WTC11 (cell line): ENCODE results near the gene OR2G2. TPM values are rescaled to one million over a fixed set of nuclear protein-coding genes. Genes with fewer than 3 reads are reported as not detected.

Source experiments
- ATAC-seq: fragments of 200-7000 bp; cut with Tn5 transposase; 2 replicates; pipeline ENCODE4 v1.10.0; 2021; ENCODE audit warnings: mild to moderate bottlenecking, moderate library complexity
- CTCF ChIA-PET: fragments of 300-600 bp; sonication (Branson Sonifier 250); formaldehyde crosslinking; loops from one replicate; lab custom pipeline; 2021; ENCODE audit warnings: antibody characterized with exemption; lab: Charles Lee
- POLR2A ChIA-PET: fragments of 350-600 bp; sonication (Branson Sonifier 250); formaldehyde crosslinking; loops from one replicate; lab custom pipeline; 2021; ENCODE audit warnings: antibody characterized with exemption; lab: Charles Lee
- DNase-seq: peaks from one replicate; pipeline ENCODE4 v3.0.0; 2021; ENCODE audit warnings: low spot score
- H3K27ac Mint-ChIP-seq: 2 replicates; pipeline ENCODE4 v1.8.0; 2021; ENCODE audit warnings: mixed read lengths
- H3K27me3 Mint-ChIP-seq: 2 replicates; pipeline ENCODE4 v1.8.0; 2021; ENCODE audit warnings: low read depth, mild to moderate bottlenecking, moderate library complexity, mixed read lengths
- H3K36me3 Mint-ChIP-seq: 2 replicates; pipeline ENCODE4 v1.8.0; 2021; ENCODE audit warnings: mixed read lengths
- H3K4me1 Mint-ChIP-seq: 2 replicates; pipeline ENCODE4 v1.8.0; 2022; ENCODE audit warnings: mixed read lengths
- H3K4me3 Mint-ChIP-seq: 2 replicates; pipeline ENCODE4 v1.8.0; 2021; ENCODE audit warnings: mild to moderate bottlenecking, moderate library complexity, mixed read lengths
- H3K9me3 Mint-ChIP-seq: 2 replicates; pipeline ENCODE4 v1.8.0; 2021; ENCODE audit warnings: mixed read lengths
- ATF6 ChIP-seq: sonication (generic); formaldehyde crosslinking; IDR thresholded peaks from 2 replicates; pipeline ENCODE4 v1.8.1; 2023; ENCODE audit warnings: mild to moderate bottlenecking, missing genetic modification reagents
- E2F1 ChIP-seq: sonication (generic); formaldehyde crosslinking; IDR thresholded peaks from 2 replicates; pipeline ENCODE4 v1.8.0; 2022; ENCODE audit warnings: mild to moderate bottlenecking, missing genetic modification reagents
- ESRRA ChIP-seq: sonication (generic); formaldehyde crosslinking; IDR thresholded peaks from 2 replicates; pipeline ENCODE4 v1.8.1; 2022; ENCODE audit warnings: mild to moderate bottlenecking, missing genetic modification reagents, borderline replicate concordance
- FOXJ3 ChIP-seq: sonication (generic); formaldehyde crosslinking; IDR thresholded peaks from 2 replicates; pipeline ENCODE4 v1.9.0; 2021; ENCODE audit warnings: missing genetic modification reagents, mild to moderate bottlenecking, borderline replicate concordance
- GTF2I ChIP-seq: fragments of 250-450 bp; sonication (Bioruptor Pico); conservative IDR thresholded peaks from 2 replicates; pipeline ENCODE4 v1.4.0; 2021; ENCODE audit warnings: mild to moderate bottlenecking
- IRF1 ChIP-seq: sonication (generic); formaldehyde crosslinking; IDR thresholded peaks from 2 replicates; pipeline ENCODE4 v1.8.0; 2023; ENCODE audit warnings: missing genetic modification reagents
- MLX ChIP-seq: sonication (generic); formaldehyde crosslinking; IDR thresholded peaks from 2 replicates; pipeline ENCODE4 v1.8.1; 2023; ENCODE audit warnings: mild to moderate bottlenecking, missing genetic modification reagents, moderate library complexity
- PRRX2 ChIP-seq: fragments of 250-450 bp; sonication (Bioruptor Pico); IDR thresholded peaks from 2 replicates; pipeline ENCODE4 v1.8.0; 2021; ENCODE audit warnings: mild to moderate bottlenecking
- RELA ChIP-seq: sonication (generic); formaldehyde crosslinking; IDR thresholded peaks from 2 replicates; pipeline ENCODE4 v1.8.1; 2022; ENCODE audit warnings: missing genetic modification reagents, mild to moderate bottlenecking, borderline replicate concordance
- SOX15 ChIP-seq: fragments of 250-450 bp; sonication (Bioruptor Pico); IDR thresholded peaks from 2 replicates; pipeline ENCODE4 v1.9.0; 2021; ENCODE audit warnings: mild to moderate bottlenecking
- TCF7 ChIP-seq: sonication (generic); formaldehyde crosslinking; IDR thresholded peaks from 2 replicates; pipeline ENCODE4 v1.8.0; 2022; ENCODE audit warnings: mild to moderate bottlenecking, low read depth, missing genetic modification reagents, moderate library complexity
- TP53 ChIP-seq: sonication (generic); formaldehyde crosslinking; IDR thresholded peaks from 2 replicates; pipeline ENCODE4 v1.8.1; 2023; ENCODE audit warnings: mild to moderate bottlenecking, missing genetic modification reagents
- total RNA-seq: library from RNA; stranded (reverse); gene quantifications from 3 replicates; pipeline ENCODE4 v1.2.3, GENCODE V29; 2021
- TF ChIP-seq, protein P1 (sequence below): sonication (generic); formaldehyde crosslinking; IDR thresholded peaks from 2 replicates; pipeline ENCODE4 v1.8.0; 2022; ENCODE audit warnings: mild to moderate bottlenecking, missing genetic modification reagents
- TF ChIP-seq, protein P2 (sequence below): fragments of 250-450 bp; sonication (Bioruptor Pico); IDR thresholded peaks from 2 replicates; pipeline ENCODE4 v2.1.2; 2022; ENCODE audit warnings: mild to moderate bottlenecking, moderate library complexity
- TF ChIP-seq, protein P3 (sequence below): fragments of 250-450 bp; sonication (Bioruptor Pico); IDR thresholded peaks from 2 replicates; pipeline ENCODE4 v1.9.0; 2021; ENCODE audit warnings: moderate library complexity, mild to moderate bottlenecking, inconsistent platforms, borderline replicate concordance
- TF ChIP-seq, protein P4 (sequence below): sonication (generic); formaldehyde crosslinking; IDR thresholded peaks from 2 replicates; pipeline ENCODE4 v1.8.0; 2022; ENCODE audit warnings: missing genetic modification reagents
- TF ChIP-seq, protein P5 (sequence below): sonication (generic); formaldehyde crosslinking; IDR thresholded peaks from 2 replicates; pipeline ENCODE4 v1.8.1; 2023; ENCODE audit warnings: mild to moderate bottlenecking, missing genetic modification reagents, borderline replicate concordance
- TF ChIP-seq, protein P6 (sequence below): sonication (generic); formaldehyde crosslinking; IDR thresholded peaks from 2 replicates; pipeline ENCODE4 v1.8.1; 2022; ENCODE audit warnings: mild to moderate bottlenecking, moderate library complexity, missing genetic modification reagents
- TF ChIP-seq, protein P7 (sequence below): sonication (generic); formaldehyde crosslinking; IDR thresholded peaks from 2 replicates; pipeline ENCODE4 v1.8.0; 2022; ENCODE audit warnings: mild to moderate bottlenecking, missing genetic modification reagents

Gene OR2G2
- total RNA-seq, 1 experiment from 2014 or later: not detected

- no peak for TF ChIP-seq IRF1 (CRISPR knock-in tag)
Measured at GRCh38 chr1:247578946-247579460, 9.2 kb upstream of the OR2G2 start (continued).

GRCh38 chr1:247605286-247605685 lies 17.1 kb downstream of the OR2G2 start, which contains the start of gene OR2G3:
Gene OR2G3, plus strand, starts transcription at chr1:247605586. Its CDS starts 0 bp downstream, at chr1:247605586.
- no peaks in the 10 kb centered on the region for H3K36me3 Mint-ChIP-seq
- H3K4me1 Mint-ChIP-seq: peaks cover 4% of the 10 kb centered on the region; the same call in 1 of the 2 replicates
- ATAC-seq: no peak
- no peak for DNase-seq
- peaks cover 20% of the 10 kb centered on the region for H3K9me3 Mint-ChIP-seq
- H3K4me3 Mint-ChIP-seq: no peak within 1 kb of the TSS
- no peak within 1 kb of the TSS for H3K27ac Mint-ChIP-seq
- peaks cover 3% of the 10 kb centered on the region; the same call in 1 of the 2 replicates for H3K27me3 Mint-ChIP-seq
- POLR2A ChIA-PET: no interaction called here
- CTCF ChIA-PET: no interaction called here
- TF ChIP-seq, protein P1, sequence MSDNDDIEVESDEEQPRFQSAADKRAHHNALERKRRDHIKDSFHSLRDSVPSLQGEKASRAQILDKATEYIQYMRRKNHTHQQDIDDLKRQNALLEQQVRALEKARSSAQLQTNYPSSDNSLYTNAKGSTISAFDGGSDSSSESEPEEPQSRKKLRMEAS (CRISPR knock-in tag): no peak
- TF ChIP-seq SOX15 (CRISPR knock-in tag): no peak
- no peak for TF ChIP-seq TP53 (CRISPR knock-in tag)
- TF ChIP-seq, protein P2, sequence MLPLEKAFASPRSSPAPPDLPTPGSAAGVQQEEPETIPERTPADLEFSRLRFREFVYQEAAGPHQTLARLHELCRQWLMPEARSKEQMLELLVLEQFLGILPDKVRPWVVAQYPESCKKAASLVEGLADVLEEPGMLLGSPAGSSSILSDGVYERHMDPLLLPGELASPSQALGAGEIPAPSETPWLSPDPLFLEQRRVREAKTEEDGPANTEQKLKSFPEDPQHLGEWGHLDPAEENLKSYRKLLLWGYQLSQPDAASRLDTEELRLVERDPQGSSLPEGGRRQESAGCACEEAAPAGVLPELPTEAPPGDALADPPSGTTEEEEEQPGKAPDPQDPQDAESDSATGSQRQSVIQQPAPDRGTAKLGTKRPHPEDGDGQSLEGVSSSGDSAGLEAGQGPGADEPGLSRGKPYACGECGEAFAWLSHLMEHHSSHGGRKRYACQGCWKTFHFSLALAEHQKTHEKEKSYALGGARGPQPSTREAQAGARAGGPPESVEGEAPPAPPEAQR: no peak
- TF ChIP-seq ATF6 (CRISPR knock-in tag): no peak
- TF ChIP-seq, protein P3, sequence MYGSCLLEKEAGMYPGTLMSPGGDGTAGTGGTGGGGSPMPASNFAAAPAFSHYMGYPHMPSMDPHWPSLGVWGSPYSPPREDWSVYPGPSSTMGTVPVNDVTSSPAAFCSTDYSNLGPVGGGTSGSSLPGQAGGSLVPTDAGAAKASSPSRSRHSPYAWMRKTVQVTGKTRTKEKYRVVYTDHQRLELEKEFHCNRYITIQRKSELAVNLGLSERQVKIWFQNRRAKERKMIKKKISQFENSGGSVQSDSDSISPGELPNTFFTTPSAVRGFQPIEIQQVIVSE (CRISPR knock-in tag): no peak
- no peak for TF ChIP-seq FOXJ3 (CRISPR knock-in tag)
- TF ChIP-seq RELA: no peak
- TF ChIP-seq GTF2I (CRISPR knock-in tag): no peak
- no peak for TF ChIP-seq PRRX2 (CRISPR knock-in tag)
- no peak for TF ChIP-seq TCF7
- TF ChIP-seq MLX (CRISPR knock-in tag): no peak
- TF ChIP-seq, protein P4, sequence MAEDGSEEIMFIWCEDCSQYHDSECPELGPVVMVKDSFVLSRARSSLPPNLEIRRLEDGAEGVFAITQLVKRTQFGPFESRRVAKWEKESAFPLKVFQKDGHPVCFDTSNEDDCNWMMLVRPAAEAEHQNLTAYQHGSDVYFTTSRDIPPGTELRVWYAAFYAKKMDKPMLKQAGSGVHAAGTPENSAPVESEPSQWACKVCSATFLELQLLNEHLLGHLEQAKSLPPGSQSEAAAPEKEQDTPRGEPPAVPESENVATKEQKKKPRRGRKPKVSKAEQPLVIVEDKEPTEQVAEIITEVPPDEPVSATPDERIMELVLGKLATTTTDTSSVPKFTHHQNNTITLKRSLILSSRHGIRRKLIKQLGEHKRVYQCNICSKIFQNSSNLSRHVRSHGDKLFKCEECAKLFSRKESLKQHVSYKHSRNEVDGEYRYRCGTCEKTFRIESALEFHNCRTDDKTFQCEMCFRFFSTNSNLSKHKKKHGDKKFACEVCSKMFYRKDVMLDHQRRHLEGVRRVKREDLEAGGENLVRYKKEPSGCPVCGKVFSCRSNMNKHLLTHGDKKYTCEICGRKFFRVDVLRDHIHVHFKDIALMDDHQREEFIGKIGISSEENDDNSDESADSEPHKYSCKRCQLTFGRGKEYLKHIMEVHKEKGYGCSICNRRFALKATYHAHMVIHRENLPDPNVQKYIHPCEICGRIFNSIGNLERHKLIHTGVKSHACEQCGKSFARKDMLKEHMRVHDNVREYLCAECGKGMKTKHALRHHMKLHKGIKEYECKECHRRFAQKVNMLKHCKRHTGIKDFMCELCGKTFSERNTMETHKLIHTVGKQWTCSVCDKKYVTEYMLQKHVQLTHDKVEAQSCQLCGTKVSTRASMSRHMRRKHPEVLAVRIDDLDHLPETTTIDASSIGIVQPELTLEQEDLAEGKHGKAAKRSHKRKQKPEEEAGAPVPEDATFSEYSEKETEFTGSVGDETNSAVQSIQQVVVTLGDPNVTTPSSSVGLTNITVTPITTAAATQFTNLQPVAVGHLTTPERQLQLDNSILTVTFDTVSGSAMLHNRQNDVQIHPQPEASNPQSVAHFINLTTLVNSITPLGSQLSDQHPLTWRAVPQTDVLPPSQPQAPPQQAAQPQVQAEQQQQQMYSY (CRISPR knock-in tag): no peak
- TF ChIP-seq ESRRA: no peak
- TF ChIP-seq, protein P5, sequence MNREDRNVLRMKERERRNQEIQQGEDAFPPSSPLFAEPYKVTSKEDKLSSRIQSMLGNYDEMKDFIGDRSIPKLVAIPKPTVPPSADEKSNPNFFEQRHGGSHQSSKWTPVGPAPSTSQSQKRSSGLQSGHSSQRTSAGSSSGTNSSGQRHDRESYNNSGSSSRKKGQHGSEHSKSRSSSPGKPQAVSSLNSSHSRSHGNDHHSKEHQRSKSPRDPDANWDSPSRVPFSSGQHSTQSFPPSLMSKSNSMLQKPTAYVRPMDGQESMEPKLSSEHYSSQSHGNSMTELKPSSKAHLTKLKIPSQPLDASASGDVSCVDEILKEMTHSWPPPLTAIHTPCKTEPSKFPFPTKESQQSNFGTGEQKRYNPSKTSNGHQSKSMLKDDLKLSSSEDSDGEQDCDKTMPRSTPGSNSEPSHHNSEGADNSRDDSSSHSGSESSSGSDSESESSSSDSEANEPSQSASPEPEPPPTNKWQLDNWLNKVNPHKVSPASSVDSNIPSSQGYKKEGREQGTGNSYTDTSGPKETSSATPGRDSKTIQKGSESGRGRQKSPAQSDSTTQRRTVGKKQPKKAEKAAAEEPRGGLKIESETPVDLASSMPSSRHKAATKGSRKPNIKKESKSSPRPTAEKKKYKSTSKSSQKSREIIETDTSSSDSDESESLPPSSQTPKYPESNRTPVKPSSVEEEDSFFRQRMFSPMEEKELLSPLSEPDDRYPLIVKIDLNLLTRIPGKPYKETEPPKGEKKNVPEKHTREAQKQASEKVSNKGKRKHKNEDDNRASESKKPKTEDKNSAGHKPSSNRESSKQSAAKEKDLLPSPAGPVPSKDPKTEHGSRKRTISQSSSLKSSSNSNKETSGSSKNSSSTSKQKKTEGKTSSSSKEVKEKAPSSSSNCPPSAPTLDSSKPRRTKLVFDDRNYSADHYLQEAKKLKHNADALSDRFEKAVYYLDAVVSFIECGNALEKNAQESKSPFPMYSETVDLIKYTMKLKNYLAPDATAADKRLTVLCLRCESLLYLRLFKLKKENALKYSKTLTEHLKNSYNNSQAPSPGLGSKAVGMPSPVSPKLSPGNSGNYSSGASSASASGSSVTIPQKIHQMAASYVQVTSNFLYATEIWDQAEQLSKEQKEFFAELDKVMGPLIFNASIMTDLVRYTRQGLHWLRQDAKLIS (CRISPR knock-in tag): no peak
- TF ChIP-seq, protein P6, sequence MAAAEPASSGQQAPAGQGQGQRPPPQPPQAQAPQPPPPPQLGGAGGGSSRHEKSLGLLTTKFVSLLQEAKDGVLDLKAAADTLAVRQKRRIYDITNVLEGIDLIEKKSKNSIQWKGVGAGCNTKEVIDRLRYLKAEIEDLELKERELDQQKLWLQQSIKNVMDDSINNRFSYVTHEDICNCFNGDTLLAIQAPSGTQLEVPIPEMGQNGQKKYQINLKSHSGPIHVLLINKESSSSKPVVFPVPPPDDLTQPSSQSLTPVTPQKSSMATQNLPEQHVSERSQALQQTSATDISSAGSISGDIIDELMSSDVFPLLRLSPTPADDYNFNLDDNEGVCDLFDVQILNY (CRISPR knock-in tag): no peak
- TF ChIP-seq E2F1 (CRISPR knock-in tag): no peak
- TF ChIP-seq, protein P7, sequence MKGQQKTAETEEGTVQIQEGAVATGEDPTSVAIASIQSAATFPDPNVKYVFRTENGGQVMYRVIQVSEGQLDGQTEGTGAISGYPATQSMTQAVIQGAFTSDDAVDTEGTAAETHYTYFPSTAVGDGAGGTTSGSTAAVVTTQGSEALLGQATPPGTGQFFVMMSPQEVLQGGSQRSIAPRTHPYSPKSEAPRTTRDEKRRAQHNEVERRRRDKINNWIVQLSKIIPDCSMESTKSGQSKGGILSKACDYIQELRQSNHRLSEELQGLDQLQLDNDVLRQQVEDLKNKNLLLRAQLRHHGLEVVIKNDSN (CRISPR knock-in tag): no peak
